HEK293 (cell line): Measurements from ENCODE around the gene NIP7.

Experiments used
- CTCF ChIA-PET: fragments of 350-600 bp; formaldehyde crosslinking; extraction: SDS; loops from one replicate; lab custom pipeline; 2021; ENCODE audit warnings: antibody characterized with exemption; lab: Yijun Ruan, JAX
- POLR2A ChIA-PET: fragments of 300-600 bp; formaldehyde crosslinking; extraction: SDS; loops from one replicate; lab custom pipeline; 2020; ENCODE audit warnings: antibody characterized with exemption, inconsistent platforms; lab: Yijun Ruan, JAX
- H3K27ac ChIP-seq: fragments of 200-500 bp; sonication (Bioruptor generic); 2 replicates; pipeline ENCODE4 v1.5.1; 2014; ENCODE audit warnings: low read depth, low read length, control low read depth, inconsistent platforms; ENCODE audit errors: extremely low read depth
- H3K36me3 ChIP-seq, 2 experiments: fragments of 200-500 bp in 1 of 2; sonication (Bioruptor generic) in 1 of 2; 1 replicate in 1 of 2; 2 replicates in 1 of 2; pipeline ENCODE4 v1.5.1; 2014 to 2017; ENCODE audit warnings: inconsistent platforms in 2 of 2, low read length in 2 of 2; ENCODE audit not compliant: control insufficient read depth in 2 of 2, insufficient read depth in 1 of 2
- H3K4me1 ChIP-seq: fragments of 200-500 bp; sonication (Bioruptor generic); 2 replicates; pipeline ENCODE4 v1.5.1; 2014; ENCODE audit warnings: mild to moderate bottlenecking, low read length, inconsistent platforms; ENCODE audit not compliant: control insufficient read depth, insufficient read depth
- H3K4me3 ChIP-seq: 2 replicates; pipeline ENCODE4 v1.5.1; 2011; ENCODE audit warnings: low read depth, mild to moderate bottlenecking, control low read depth, low read length, moderate library complexity
- H3K9me3 ChIP-seq: fragments of 200-500 bp; sonication (Bioruptor generic); 2 replicates; pipeline ENCODE4 v1.5.1; 2014; ENCODE audit warnings: low read depth, low read length, inconsistent platforms; ENCODE audit not compliant: control insufficient read depth, insufficient read depth
- ELK4 ChIP-seq: IDR thresholded peaks from 2 replicates; pipeline ENCODE4 v1.6.1; 2011; ENCODE audit warnings: mild to moderate bottlenecking, low read depth, low read length, borderline replicate concordance
- KLF9 ChIP-seq: fragments of 450-650 bp; formaldehyde crosslinking; IDR thresholded peaks from 2 replicates; pipeline ENCODE4 v1.5.1; 2016; ENCODE audit warnings: missing biosample characterization, missing genetic modification characterization, low read depth
- TCF7L2 ChIP-seq: IDR thresholded peaks from 2 replicates; pipeline ENCODE4 v1.6.1; 2011; ENCODE audit warnings: low read depth, mild to moderate bottlenecking, inconsistent platforms, low read length, moderate library complexity, borderline replicate concordance
- YY2 ChIP-seq: fragments of 450-650 bp; formaldehyde crosslinking; IDR thresholded peaks from 2 replicates; pipeline ENCODE4 v1.5.1; 2016; ENCODE audit warnings: missing biosample characterization, missing genetic modification characterization
- ZNF18 ChIP-seq: fragments of 450-650 bp; formaldehyde crosslinking; IDR thresholded peaks from 2 replicates; pipeline ENCODE4 v1.5.1; 2016; ENCODE audit warnings: missing biosample characterization, missing genetic modification characterization
- ZNF211 ChIP-seq: fragments of 450-650 bp; formaldehyde crosslinking; IDR thresholded peaks from 2 replicates; pipeline ENCODE4 v1.5.1; 2016; ENCODE audit warnings: low read depth, missing biosample characterization, missing genetic modification characterization
- ZNF292 ChIP-seq: fragments of 450-650 bp; formaldehyde crosslinking; IDR thresholded peaks from 2 replicates; pipeline ENCODE4 v1.5.1; 2016; ENCODE audit warnings: low read depth, missing biosample characterization, missing genetic modification characterization, borderline replicate concordance
- ZNF354C ChIP-seq: fragments of 450-650 bp; formaldehyde crosslinking; IDR thresholded peaks from 2 replicates; pipeline ENCODE4 v1.5.1; 2016; ENCODE audit warnings: missing biosample characterization, missing genetic modification characterization, low read depth, borderline replicate concordance
- ZNF416 ChIP-seq: fragments of 450-650 bp; formaldehyde crosslinking; IDR thresholded peaks from 2 replicates; pipeline ENCODE4 v1.5.1; 2016; ENCODE audit warnings: missing biosample characterization, missing genetic modification characterization
- ZNF510 ChIP-seq: fragments of 450-650 bp; formaldehyde crosslinking; IDR thresholded peaks from 2 replicates; pipeline ENCODE4 v1.5.1; 2018; ENCODE audit warnings: mild to moderate bottlenecking, missing genetic modification characterization, missing biosample characterization; ENCODE audit not compliant: insufficient replicate concordance
- ZNF560 ChIP-seq: fragments of 450-650 bp; formaldehyde crosslinking; IDR thresholded peaks from 2 replicates; pipeline ENCODE4 v1.5.1; 2017; ENCODE audit warnings: missing biosample characterization, missing genetic modification characterization, borderline replicate concordance
- ZNF580 ChIP-seq: fragments of 450-650 bp; formaldehyde crosslinking; IDR thresholded peaks from 2 replicates; pipeline ENCODE4 v1.5.1; 2016; ENCODE audit warnings: missing biosample characterization, missing genetic modification characterization
- ZNF624 ChIP-seq: fragments of 450-650 bp; formaldehyde crosslinking; IDR thresholded peaks from 2 replicates; pipeline ENCODE4 v1.5.1; 2017; ENCODE audit warnings: missing biosample characterization, missing genetic modification characterization
- ZNF701 ChIP-seq: fragments of 450-650 bp; formaldehyde crosslinking; IDR thresholded peaks from 2 replicates; pipeline ENCODE4 v1.5.1; 2016; ENCODE audit warnings: missing biosample characterization, missing genetic modification characterization
- ZNF776 ChIP-seq: fragments of 450-650 bp; formaldehyde crosslinking; IDR thresholded peaks from 2 replicates; pipeline ENCODE4 v1.5.0; 2017; ENCODE audit warnings: missing biosample characterization, missing genetic modification characterization, borderline replicate concordance
- ZNF785 ChIP-seq: fragments of 450-650 bp; formaldehyde crosslinking; IDR thresholded peaks from 2 replicates; pipeline ENCODE4 v1.5.1; 2016; ENCODE audit warnings: missing biosample characterization, missing genetic modification characterization
- ZNF791 ChIP-seq: fragments of 450-650 bp; formaldehyde crosslinking; IDR thresholded peaks from 2 replicates; pipeline ENCODE4 v1.5.1; 2016; ENCODE audit warnings: missing biosample characterization, missing genetic modification characterization
- ZNF792 ChIP-seq: fragments of 450-650 bp; formaldehyde crosslinking; IDR thresholded peaks from 2 replicates; pipeline ENCODE4 v1.5.1; 2016; ENCODE audit warnings: missing biosample characterization, missing genetic modification characterization
- ZNF843 ChIP-seq: fragments of 450-650 bp; formaldehyde crosslinking; IDR thresholded peaks from 2 replicates; pipeline ENCODE4 v1.5.1; 2016; ENCODE audit warnings: missing biosample characterization, missing genetic modification characterization
- TF ChIP-seq, protein P1 (sequence below): fragments of 450-650 bp; formaldehyde crosslinking; conservative IDR thresholded peaks from 2 replicates; pipeline ENCODE4 v1.5.1; 2016; ENCODE audit warnings: low read depth, missing biosample characterization, missing genetic modification characterization
- TF ChIP-seq, protein P2 (sequence below): fragments of 450-650 bp; formaldehyde crosslinking; IDR thresholded peaks from 2 replicates; pipeline ENCODE4 v1.5.1; 2016; ENCODE audit warnings: missing biosample characterization, missing genetic modification characterization
- TF ChIP-seq, protein P3 (sequence below): fragments of 450-650 bp; formaldehyde crosslinking; IDR thresholded peaks from 2 replicates; pipeline ENCODE4 v1.5.1; 2016; ENCODE audit warnings: missing biosample characterization, missing genetic modification characterization
- TF ChIP-seq, protein P4 (sequence below): fragments of 450-650 bp; formaldehyde crosslinking; IDR thresholded peaks from 2 replicates; pipeline ENCODE4 v1.5.1; 2017; ENCODE audit warnings: missing biosample characterization, missing genetic modification characterization

Gene NIP7

DNA sequence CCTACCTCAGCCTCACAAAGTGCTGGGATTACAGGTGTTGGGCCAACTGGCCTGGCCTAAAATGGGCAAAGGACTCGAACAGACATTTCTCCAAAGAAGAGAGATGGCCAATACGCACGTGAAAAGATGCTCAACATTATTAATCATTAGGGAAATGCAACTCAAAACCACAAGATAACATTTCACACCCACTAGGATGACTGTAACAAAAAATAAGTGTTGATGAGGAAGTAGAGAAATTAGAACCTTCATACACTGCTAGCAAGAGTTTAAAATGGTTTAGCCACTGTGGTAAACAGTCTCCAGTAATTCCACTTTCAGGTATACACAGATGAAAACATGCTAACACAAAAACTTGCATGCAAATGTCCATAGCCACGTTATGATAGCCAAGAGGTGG lies 6.4 kb downstream of the NIP7 start:
- H3K36me3 ChIP-seq = peaks cover 14 to 51% of the 10 kb centered on the region in 2 experiments; a peak in 2 of 3 replicates
- no peaks in the 10 kb centered on the region for H3K9me3 ChIP-seq
- peaks cover 3% of the 10 kb centered on the region; the same call in 1 of the 2 replicates for H3K4me1 ChIP-seq
- H3K27ac ChIP-seq = no peak overlapping the region
- ChIA-PET POLR2A (no interaction called here), CTCF (no interaction called here)
- no peak for TF ChIP-seq ZNF624 (tag by site-specific recombination)
- TF ChIP-seq ZNF843 (tag by site-specific recombination) = no peak
- TF ChIP-seq ZNF510 (tag by site-specific recombination) = no peak
- TF ChIP-seq ZNF416 (tag by site-specific recombination) = no peak
- TF ChIP-seq, protein P1, sequence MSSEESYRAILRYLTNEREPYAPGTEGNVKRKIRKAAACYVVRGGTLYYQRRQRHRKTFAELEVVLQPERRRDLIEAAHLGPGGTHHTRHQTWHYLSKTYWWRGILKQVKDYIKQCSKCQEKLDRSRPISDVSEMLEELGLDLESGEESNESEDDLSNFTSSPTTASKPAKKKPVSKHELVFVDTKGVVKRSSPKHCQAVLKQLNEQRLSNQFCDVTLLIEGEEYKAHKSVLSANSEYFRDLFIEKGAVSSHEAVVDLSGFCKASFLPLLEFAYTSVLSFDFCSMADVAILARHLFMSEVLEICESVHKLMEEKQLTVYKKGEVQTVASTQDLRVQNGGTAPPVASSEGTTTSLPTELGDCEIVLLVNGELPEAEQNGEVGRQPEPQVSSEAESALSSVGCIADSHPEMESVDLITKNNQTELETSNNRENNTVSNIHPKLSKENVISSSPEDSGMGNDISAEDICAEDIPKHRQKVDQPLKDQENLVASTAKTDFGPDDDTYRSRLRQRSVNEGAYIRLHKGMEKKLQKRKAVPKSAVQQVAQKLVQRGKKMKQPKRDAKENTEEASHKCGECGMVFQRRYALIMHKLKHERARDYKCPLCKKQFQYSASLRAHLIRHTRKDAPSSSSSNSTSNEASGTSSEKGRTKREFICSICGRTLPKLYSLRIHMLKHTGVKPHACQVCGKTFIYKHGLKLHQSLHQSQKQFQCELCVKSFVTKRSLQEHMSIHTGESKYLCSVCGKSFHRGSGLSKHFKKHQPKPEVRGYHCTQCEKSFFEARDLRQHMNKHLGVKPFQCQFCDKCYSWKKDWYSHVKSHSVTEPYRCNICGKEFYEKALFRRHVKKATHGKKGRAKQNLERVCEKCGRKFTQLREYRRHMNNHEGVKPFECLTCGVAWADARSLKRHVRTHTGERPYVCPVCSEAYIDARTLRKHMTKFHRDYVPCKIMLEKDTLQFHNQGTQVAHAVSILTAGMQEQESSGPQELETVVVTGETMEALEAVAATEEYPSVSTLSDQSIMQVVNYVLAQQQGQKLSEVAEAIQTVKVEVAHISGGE (tag by site-specific recombination) = no peak
- no peak for TF ChIP-seq TCF7L2
- TF ChIP-seq KLF9 (tag by site-specific recombination) = no peak
- H3K4me3 ChIP-seq = no peak overlapping the region

DNA sequence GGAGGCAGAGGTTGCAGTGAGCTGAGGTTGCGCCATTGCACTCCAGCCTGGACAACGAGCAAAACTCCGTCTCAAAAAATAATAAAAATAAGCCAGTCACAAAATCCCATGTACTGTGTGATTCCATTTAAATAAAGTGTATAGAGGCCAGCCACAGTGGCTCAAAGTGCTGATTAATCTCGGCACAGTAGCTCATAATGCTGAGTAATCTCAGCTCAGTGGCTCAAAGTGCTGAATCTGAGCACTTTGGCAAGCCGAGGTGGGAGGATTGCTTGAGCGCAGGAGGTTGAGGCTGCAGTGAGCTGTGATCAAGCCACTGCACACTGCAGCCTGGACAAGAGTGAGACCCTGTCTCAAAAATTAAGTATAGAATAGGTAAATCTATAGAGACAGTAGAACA lies 7.1 kb downstream of the NIP7 start:
- ChIA-PET POLR2A (interaction anchor here (0.7 kb wide), 1 partner anchor 9 kb away, joined by 4 read pairs; no protein-coding TSS in a partner anchor), CTCF (no interaction called here)
- no peaks in the 10 kb centered on the region for H3K9me3 ChIP-seq
- peaks cover 14 to 43% of the 10 kb centered on the region in 2 experiments; a peak in 2 of 3 replicates for H3K36me3 ChIP-seq
- TF ChIP-seq ZNF792 (tag by site-specific recombination) (no peak), YY2 (tag by site-specific recombination) (no peak), TCF7L2 (no peak), ZNF580 (no peak), ELK4 (no peak), ZNF354C (tag by site-specific recombination) (no peak), ZNF776 (tag by site-specific recombination) (no peak), ZNF211 (no peak), ZNF292 (tag by site-specific recombination) (no peak), ZNF785 (no peak), ZNF18 (no peak), ZNF791 (no peak), ZNF560 (no peak), ZNF701 (tag by site-specific recombination) (no peak)
- TF ChIP-seq, protein P2, sequence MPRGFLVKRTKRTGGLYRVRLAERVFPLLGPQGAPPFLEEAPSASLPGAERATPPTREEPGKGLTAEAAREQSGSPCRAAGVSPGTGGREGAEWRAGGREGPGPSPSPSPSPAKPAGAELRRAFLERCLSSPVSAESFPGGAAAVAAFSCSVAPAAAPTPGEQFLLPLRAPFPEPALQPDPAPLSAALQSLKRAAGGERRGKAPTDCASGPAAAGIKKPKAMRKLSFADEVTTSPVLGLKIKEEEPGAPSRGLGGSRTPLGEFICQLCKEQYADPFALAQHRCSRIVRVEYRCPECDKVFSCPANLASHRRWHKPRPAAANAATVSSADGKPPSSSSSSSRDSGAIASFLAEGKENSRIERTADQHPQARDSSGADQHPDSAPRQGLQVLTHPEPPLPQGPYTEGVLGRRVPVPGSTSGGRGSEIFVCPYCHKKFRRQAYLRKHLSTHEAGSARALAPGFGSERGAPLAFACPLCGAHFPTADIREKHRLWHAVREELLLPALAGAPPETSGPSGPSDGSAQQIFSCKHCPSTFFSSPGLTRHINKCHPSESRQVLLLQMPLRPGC (tag by site-specific recombination) = no peak
- TF ChIP-seq, protein P3, sequence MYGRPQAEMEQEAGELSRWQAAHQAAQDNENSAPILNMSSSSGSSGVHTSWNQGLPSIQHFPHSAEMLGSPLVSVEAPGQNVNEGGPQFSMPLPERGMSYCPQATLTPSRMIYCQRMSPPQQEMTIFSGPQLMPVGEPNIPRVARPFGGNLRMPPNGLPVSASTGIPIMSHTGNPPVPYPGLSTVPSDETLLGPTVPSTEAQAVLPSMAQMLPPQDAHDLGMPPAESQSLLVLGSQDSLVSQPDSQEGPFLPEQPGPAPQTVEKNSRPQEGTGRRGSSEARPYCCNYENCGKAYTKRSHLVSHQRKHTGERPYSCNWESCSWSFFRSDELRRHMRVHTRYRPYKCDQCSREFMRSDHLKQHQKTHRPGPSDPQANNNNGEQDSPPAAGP = no peak
- TF ChIP-seq, protein P4, sequence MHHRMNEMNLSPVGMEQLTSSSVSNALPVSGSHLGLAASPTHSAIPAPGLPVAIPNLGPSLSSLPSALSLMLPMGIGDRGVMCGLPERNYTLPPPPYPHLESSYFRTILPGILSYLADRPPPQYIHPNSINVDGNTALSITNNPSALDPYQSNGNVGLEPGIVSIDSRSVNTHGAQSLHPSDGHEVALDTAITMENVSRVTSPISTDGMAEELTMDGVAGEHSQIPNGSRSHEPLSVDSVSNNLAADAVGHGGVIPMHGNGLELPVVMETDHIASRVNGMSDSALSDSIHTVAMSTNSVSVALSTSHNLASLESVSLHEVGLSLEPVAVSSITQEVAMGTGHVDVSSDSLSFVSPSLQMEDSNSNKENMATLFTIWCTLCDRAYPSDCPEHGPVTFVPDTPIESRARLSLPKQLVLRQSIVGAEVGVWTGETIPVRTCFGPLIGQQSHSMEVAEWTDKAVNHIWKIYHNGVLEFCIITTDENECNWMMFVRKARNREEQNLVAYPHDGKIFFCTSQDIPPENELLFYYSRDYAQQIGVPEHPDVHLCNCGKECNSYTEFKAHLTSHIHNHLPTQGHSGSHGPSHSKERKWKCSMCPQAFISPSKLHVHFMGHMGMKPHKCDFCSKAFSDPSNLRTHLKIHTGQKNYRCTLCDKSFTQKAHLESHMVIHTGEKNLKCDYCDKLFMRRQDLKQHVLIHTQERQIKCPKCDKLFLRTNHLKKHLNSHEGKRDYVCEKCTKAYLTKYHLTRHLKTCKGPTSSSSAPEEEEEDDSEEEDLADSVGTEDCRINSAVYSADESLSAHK (tag by site-specific recombination) = no peak
- H3K4me3 ChIP-seq = no peak overlapping the region
- H3K4me1 ChIP-seq = peaks cover 5% of the 10 kb centered on the region; the same call in 1 of the 2 replicates
- no peak overlapping the region for H3K27ac ChIP-seq
